Keratinocyte (primary cell): ENCODE measurements around the gene PVRIG. TPM values are rescaled to one million over a fixed set of nuclear protein-coding genes. Genes with fewer than 3 reads are reported as not detected.
"Not testable (repeated sequence)": the region's sequence is repeated elsewhere in the genome, so short reads cannot be mapped to it uniquely, and the experiment has no call there.

Source experiments
- DNase-seq: peaks from one replicate; pipeline ENCODE4 v3.0.0-alpha.2; 2011; ENCODE audit warnings: low read depth, missing footprints, low spot score
- FAIRE-seq: peaks from 2 replicates; lab custom pipeline; 2011; peaks lifted over from hg19 to GRCh38; lab: Jason Lieb, UNC
- H2AFZ ChIP-seq: 2 replicates; pipeline ENCODE4 v1.6.0; 2012; ENCODE audit warnings: low read length, control low read depth, inconsistent platforms; ENCODE audit not compliant: control insufficient read depth
- H3K27ac ChIP-seq: 2 replicates; pipeline ENCODE4 v1.5.1; 2011; ENCODE audit warnings: low read length; ENCODE audit not compliant: control insufficient read depth, insufficient read depth
- H3K27me3 ChIP-seq: 3 replicates; pipeline ENCODE4 v1.6.0; 2011; ENCODE audit warnings: low read length; ENCODE audit not compliant: control insufficient read depth, insufficient read depth; ENCODE audit errors: extremely low read depth
- H3K36me3 ChIP-seq, 2 experiments: 2 replicates in 1 of 2; 3 replicates in 1 of 2; pipeline ENCODE4 v1.5.1; 2011; ENCODE audit warnings: low read length in 2 of 2, mild to moderate bottlenecking in 1 of 2; ENCODE audit not compliant: control insufficient read depth in 2 of 2, insufficient read depth in 2 of 2; ENCODE audit errors: extremely low read depth in 1 of 2
- H3K4me1 ChIP-seq: 3 replicates; pipeline ENCODE4 v1.5.1; 2011; ENCODE audit warnings: low read length; ENCODE audit not compliant: control insufficient read depth, insufficient read depth; ENCODE audit errors: extremely low read depth
- H3K4me2 ChIP-seq: 3 replicates; pipeline ENCODE4 v1.6.0; 2011; ENCODE audit warnings: low read depth, low read length; ENCODE audit not compliant: control insufficient read depth, insufficient read depth; ENCODE audit errors: extremely low read depth
- H3K4me3 ChIP-seq, 3 experiments: fragments of 200-600 bp in 1 of 3; sonication (generic) in 1 of 3; 2 replicates in 2 of 3; 3 replicates in 1 of 3; pipeline ENCODE4 v1.5.1; 2011 to 2016; ENCODE audit warnings: low read length in 3 of 3, mild to moderate bottlenecking in 3 of 3, control low read depth in 2 of 3, inconsistent platforms in 1 of 3, low read depth in 1 of 3, mixed read lengths in 1 of 3, mixed run types in 1 of 3, moderate library complexity in 1 of 3; ENCODE audit not compliant: control insufficient read depth in 2 of 3, insufficient read depth in 2 of 3; ENCODE audit errors: extremely low read depth in 1 of 3
- H3K79me2 ChIP-seq: 2 replicates; pipeline ENCODE4 v1.6.0; 2012; ENCODE audit warnings: low read length; ENCODE audit not compliant: control insufficient read depth, insufficient read depth
- H3K9ac ChIP-seq: 3 replicates; pipeline ENCODE4 v1.6.0; 2011; ENCODE audit warnings: low read length; ENCODE audit not compliant: control insufficient read depth, insufficient read depth; ENCODE audit errors: extremely low read depth
- H3K9me1 ChIP-seq: 3 replicates; pipeline ENCODE4 v1.6.0; 2011; ENCODE audit warnings: low read length; ENCODE audit not compliant: control insufficient read depth, insufficient read depth; ENCODE audit errors: extremely low read depth
- H3K9me3 ChIP-seq: 2 replicates; pipeline ENCODE4 v1.5.1; 2012; ENCODE audit warnings: low read depth, low read length; ENCODE audit not compliant: control insufficient read depth
- H4K20me1 ChIP-seq: 3 replicates; pipeline ENCODE4 v1.6.0; 2011; ENCODE audit warnings: low read length; ENCODE audit not compliant: control insufficient read depth, insufficient read depth; ENCODE audit errors: extremely low read depth
- EZH2 ChIP-seq: IDR thresholded peaks from one replicate; pipeline ENCODE4 v1.6.1; 2012; ENCODE audit warnings: inconsistent platforms, mild to moderate bottlenecking, low read length, moderate library complexity
- dilution Hi-C: fragments of 300-500 bp; cut with MboI; formaldehyde crosslinking; loops from one replicate; pipeline ENCODE4 v1.7.0; 2020; ENCODE audit warnings: low sequenced_read_pairs; ENCODE audit not compliant: extremely low pct_ligation_motif_present
- polyA plus RNA-seq, 5 experiments: library from polyadenylated mRNA; depleted of rRNA in 3 of 5; stranded (reverse) in 3 of 5; stranded (forward) in 1 of 5; unstranded in 1 of 5; fragments of >200 nt; gene quantifications; 1 replicate in 1 of 5; 2 replicates in 3 of 5; 3 replicates in 1 of 5; pipeline versions ENCODE4 v1.2.1 to v1.2.3, GENCODE V29; 2011 to 2012; ENCODE audit warnings: missing spikeins in 2 of 5, low read depth in 1 of 5, low replicate concordance in 1 of 5
- TF ChIP-seq, protein P1 (sequence below), 3 experiments: IDR thresholded peaks in 1 of 3; conservative IDR thresholded peaks in 1 of 3; optimal IDR thresholded peaks in 1 of 3; 2 replicates in 2 of 3; 3 replicates in 1 of 3; pipeline versions ENCODE3 to v1.5.1; 2011; ENCODE audit warnings: low read length in 3 of 3, mild to moderate bottlenecking in 3 of 3, moderate library complexity in 2 of 3, control low read depth in 1 of 3, inconsistent platforms in 1 of 3; ENCODE audit not compliant: insufficient read depth in 2 of 3; ENCODE audit errors: extremely low read depth in 1 of 3

The PVRIG gene
- polyA plus RNA-seq, 1 donor (not counting 4 experiments of a cell fraction or from before 2014, with no cell fraction given), result 0.41 TPM

DNA sequence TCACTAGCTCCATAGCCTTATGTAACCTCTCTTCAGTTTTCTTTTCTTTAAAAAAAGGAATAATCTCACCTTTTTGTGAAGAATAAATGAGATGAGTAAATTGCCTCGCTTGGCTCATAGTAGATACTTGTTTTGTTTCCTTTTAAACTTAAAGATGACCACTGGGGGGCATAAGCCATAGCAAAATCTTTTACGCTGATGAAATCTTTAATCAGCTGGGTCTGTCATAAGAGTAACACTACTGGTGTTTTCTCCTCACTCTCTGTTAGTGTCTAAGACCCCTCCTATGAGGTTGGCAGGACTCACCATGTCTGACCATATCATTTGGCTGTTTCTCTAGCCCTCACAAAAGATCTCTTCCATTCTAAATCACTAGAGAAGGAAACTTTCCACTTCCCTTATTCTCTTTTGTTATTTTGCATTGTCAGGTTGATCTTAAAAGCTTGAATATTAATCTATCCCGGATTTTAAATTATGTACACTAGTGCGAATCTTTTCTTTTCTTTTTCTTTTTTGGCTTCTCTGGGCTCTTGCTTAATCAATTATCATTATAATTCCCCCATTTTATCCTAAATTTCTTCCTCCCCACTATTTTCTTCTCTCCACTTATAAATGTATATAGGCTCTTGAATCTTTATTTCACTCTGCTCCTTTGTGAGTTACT lies 29.6 kb upstream of the PVRIG start:
- no peak for FAIRE-seq
- no peak for DNase-seq
- Histone ChIP-seq H3K27me3 (no peaks in the 10 kb centered on the region), H3K4me1 (no peaks in the 10 kb centered on the region), H3K4me3 (no peak overlapping the region), H3K36me3 (no peaks in the 10 kb centered on the region), H3K27ac (no peak overlapping the region), H3K4me2 (no peak overlapping the region), H4K20me1 (no peaks in the 10 kb centered on the region), H2AFZ (no peak overlapping the region), H3K9me1 (no peaks in the 10 kb centered on the region), H3K9me3 (no peaks in the 10 kb centered on the region), H3K9ac (no peak overlapping the region), H3K79me2 (no peaks in the 10 kb centered on the region)
- dilution Hi-C loops, result no loop called here
- no peak for TF ChIP-seq EZH2
- TF ChIP-seq, protein P1, sequence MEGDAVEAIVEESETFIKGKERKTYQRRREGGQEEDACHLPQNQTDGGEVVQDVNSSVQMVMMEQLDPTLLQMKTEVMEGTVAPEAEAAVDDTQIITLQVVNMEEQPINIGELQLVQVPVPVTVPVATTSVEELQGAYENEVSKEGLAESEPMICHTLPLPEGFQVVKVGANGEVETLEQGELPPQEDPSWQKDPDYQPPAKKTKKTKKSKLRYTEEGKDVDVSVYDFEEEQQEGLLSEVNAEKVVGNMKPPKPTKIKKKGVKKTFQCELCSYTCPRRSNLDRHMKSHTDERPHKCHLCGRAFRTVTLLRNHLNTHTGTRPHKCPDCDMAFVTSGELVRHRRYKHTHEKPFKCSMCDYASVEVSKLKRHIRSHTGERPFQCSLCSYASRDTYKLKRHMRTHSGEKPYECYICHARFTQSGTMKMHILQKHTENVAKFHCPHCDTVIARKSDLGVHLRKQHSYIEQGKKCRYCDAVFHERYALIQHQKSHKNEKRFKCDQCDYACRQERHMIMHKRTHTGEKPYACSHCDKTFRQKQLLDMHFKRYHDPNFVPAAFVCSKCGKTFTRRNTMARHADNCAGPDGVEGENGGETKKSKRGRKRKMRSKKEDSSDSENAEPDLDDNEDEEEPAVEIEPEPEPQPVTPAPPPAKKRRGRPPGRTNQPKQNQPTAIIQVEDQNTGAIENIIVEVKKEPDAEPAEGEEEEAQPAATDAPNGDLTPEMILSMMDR (optimal IDR thresholded peaks at IDR 0.05 in 1 of 3, IDR thresholded peaks at IDR 0.05 in 1 of 3, conservative IDR thresholded peaks at IDR 0.05 in 1 of 3; ENCODE audit: extremely low read depth in 1 of 3, insufficient read depth in 2 of 3, low read length in 3 of 3), result peak in 1 of 3 experiments; percentile 15

DNA sequence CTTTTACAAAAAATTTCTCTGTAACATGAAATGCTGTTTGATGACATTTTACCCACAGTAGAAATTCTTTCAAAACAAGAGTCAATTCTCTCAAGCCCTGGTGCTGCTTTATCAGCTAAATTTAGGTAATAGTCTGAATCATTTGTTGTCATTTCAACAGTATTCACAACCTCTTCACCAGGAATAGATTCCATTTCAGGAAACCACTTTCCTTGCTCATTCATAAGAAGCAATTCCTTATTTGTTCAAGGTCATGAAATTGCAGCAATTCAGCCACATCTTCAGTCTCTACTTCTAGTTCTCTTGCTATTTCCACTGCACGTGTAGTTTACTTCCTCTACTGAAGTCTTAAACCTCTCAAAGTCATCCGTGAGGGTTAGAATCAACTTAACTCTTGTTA lies 28.0 kb upstream of the PVRIG start:
- H3K27ac ChIP-seq, result no peak overlapping the region
- no peaks in the 10 kb centered on the region for H3K36me3 ChIP-seq
- dilution Hi-C loops, result no loop called here
- no peak overlapping the region for H2AFZ ChIP-seq
- no peak overlapping the region for H3K9ac ChIP-seq
- no peaks in the 10 kb centered on the region for H3K4me1 ChIP-seq
- DNase-seq, result no peak
- no peaks in the 10 kb centered on the region for H3K9me3 ChIP-seq
- TF ChIP-seq EZH2, result no peak
- TF ChIP-seq, protein P1 (optimal IDR thresholded peaks at IDR 0.05 in 1 of 3, IDR thresholded peaks at IDR 0.05 in 1 of 3, conservative IDR thresholded peaks at IDR 0.05 in 1 of 3; ENCODE audit: extremely low read depth in 1 of 3, insufficient read depth in 2 of 3, low read length in 3 of 3), result no peak
- no peak for FAIRE-seq
- no peak overlapping the region for H3K4me2 ChIP-seq
- H4K20me1 ChIP-seq, result no peaks in the 10 kb centered on the region
- no peaks in the 10 kb centered on the region for H3K9me1 ChIP-seq
- H3K4me3 ChIP-seq, result no peak overlapping the region
- H3K27me3 ChIP-seq, result no peaks in the 10 kb centered on the region
- no peaks in the 10 kb centered on the region for H3K79me2 ChIP-seq

DNA sequence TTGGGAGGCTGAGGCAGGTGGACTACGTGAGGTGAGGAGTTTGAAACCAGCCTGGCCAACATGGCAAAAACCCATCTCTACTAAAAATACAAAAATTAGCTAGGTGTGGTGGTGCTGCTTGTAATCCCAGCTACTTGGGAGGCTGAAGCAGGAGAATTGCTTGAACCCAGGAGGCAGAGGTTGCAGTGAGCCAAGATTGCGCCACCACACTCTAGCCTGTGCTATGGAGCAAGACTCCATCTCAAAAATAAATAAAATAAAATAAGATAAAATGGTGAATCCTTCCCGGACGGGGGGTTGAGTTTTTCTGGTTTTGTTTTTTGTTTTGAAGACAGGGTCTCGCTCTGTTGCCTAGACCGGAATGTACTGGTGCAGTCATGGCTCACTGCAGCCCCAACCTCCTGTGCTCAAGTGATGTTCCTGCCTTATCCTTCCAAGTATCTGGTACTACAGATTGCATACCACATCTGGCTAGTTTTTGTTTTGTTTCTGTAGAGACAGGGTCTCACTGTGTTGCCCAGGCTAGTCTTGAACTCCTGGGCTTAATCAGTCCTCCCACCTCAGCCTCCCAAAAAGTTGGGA lies 27.4 kb upstream of the PVRIG start:
- DNase-seq, H4K20me1 ChIP-seq, H3K4me1 ChIP-seq, FAIRE-seq, H3K9me3 ChIP-seq, H3K9ac ChIP-seq, H2AFZ ChIP-seq, H3K27ac ChIP-seq, H3K36me3 ChIP-seq, H3K79me2 ChIP-seq, H3K4me2 ChIP-seq, dilution Hi-C loops, H3K9me1 ChIP-seq, H3K4me3 ChIP-seq, H3K27me3 ChIP-seq: not testable (repeated sequence)
